ENCODE data around the gene PLEKHG4B. TPM values are rescaled to one million over a fixed set of nuclear protein-coding genes. Genes with fewer than 3 reads are reported as not detected.

PLEKHG4B gene
- total RNA-seq, 1 donor from 2014 or later, result not detected

GRCh38 chr5:188488-189481, 96.8 kb downstream of the PLEKHG4B start:
- TF ChIP-seq, protein P1, sequence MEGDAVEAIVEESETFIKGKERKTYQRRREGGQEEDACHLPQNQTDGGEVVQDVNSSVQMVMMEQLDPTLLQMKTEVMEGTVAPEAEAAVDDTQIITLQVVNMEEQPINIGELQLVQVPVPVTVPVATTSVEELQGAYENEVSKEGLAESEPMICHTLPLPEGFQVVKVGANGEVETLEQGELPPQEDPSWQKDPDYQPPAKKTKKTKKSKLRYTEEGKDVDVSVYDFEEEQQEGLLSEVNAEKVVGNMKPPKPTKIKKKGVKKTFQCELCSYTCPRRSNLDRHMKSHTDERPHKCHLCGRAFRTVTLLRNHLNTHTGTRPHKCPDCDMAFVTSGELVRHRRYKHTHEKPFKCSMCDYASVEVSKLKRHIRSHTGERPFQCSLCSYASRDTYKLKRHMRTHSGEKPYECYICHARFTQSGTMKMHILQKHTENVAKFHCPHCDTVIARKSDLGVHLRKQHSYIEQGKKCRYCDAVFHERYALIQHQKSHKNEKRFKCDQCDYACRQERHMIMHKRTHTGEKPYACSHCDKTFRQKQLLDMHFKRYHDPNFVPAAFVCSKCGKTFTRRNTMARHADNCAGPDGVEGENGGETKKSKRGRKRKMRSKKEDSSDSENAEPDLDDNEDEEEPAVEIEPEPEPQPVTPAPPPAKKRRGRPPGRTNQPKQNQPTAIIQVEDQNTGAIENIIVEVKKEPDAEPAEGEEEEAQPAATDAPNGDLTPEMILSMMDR (IDR thresholded peaks at IDR 0.05; ENCODE audit: insufficient read depth, low read length, severe bottlenecking), result peak; percentile 97
- Histone ChIP-seq H3K36me3 (ENCODE audit: control insufficient read depth, insufficient read depth, low read length) (no peaks in the 10 kb centered on the region), H3K27me3 (ENCODE audit: control insufficient read depth, insufficient read depth, low read length) (peaks cover 6% of the 10 kb centered on the region), H3K4me3 (ENCODE audit: low read depth, low read length) (no peak overlapping the region)
- FAIRE-seq, result no peak
- DNase-seq (ENCODE audit: low read depth), result peak; percentile 70

DNA sequence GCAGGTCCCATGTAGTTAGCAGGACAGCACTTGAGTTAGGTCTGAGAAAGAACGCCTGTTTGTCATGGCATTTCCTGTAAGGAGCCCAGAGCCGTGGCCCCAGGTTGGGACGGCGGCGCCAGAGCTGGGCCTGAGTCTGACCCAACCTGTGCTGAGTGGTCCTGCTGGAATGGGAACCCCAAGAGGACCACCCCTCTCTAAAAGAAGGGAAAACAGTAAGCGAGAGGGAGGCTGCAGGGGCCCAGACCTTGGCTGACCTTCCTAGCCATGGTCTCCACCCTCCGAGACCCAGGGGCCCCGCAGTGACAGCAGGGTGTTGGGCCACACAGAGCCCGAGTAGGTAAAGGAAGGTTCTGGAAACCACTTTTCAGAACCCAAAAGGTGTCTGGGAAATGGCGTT, 97.5 kb downstream of the PLEKHG4B start:
- TF ChIP-seq, protein P1 (IDR thresholded peaks at IDR 0.05; ENCODE audit: insufficient read depth, low read length, severe bottlenecking), result no peak
- Histone ChIP-seq H3K36me3 (ENCODE audit: control insufficient read depth, insufficient read depth, low read length) (no peaks in the 10 kb centered on the region), H3K4me3 (ENCODE audit: low read depth, low read length) (no peak overlapping the region), H3K27me3 (ENCODE audit: control insufficient read depth, insufficient read depth, low read length) (peaks cover 6% of the 10 kb centered on the region)
- no peak for DNase-seq (ENCODE audit: low read depth)
- FAIRE-seq, result no peak

- no peak for DNase-seq (ENCODE audit: low read depth)
These were observed 98.0 kb downstream of the PLEKHG4B start for GRCh38 chr5:189976-190365.

DNA sequence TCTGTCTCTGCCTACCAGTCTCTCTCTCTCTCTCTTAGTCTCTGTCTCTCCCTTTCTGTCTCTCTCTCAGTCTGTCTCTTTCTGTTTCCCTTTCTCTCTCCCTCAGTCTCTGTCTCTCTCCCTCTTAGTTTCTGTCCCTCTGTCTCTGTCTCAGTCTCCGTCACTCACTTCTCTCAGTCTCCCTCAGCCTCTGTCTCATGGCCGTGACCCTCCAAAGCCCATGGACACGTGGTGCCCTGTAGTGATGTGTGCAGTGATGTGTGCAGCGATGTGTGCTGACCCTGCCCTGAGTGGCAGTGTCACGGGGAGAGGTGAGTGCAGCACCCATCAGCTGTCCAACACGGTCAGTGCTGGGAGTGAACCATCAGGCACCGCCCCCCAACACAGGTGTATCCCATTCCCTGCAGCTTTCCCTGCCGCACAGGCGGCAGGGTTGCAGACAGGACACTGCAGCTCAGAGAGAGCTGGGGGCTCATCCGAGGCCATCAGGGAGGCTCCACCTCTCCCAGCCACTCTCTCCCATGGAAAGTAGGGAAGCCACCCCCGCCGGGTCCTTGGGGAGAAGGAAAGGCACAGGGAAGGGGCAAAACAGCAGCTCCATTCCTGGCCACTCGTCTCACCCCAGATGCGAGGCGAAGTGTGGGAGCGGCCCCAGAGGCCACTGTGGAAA, 98.5 kb downstream of the PLEKHG4B start:
- Histone ChIP-seq H3K36me3 (ENCODE audit: control insufficient read depth, insufficient read depth, low read length) (no peaks in the 10 kb centered on the region), H3K4me3 (ENCODE audit: low read depth, low read length) (no peak overlapping the region), H3K27me3 (ENCODE audit: control insufficient read depth, insufficient read depth, low read length) (peaks cover 6% of the 10 kb centered on the region)
- TF ChIP-seq, protein P1 (IDR thresholded peaks at IDR 0.05; ENCODE audit: insufficient read depth, low read length, severe bottlenecking), result no peak
- DNase-seq (ENCODE audit: low read depth) (no peak), FAIRE-seq (no peak)

More at GRCh38 chr5:189976-190365, 98.0 kb downstream of the PLEKHG4B start:
- Histone ChIP-seq H3K27me3 (ENCODE audit: control insufficient read depth, insufficient read depth, low read length) (peaks cover 6% of the 10 kb centered on the region), H3K36me3 (ENCODE audit: control insufficient read depth, insufficient read depth, low read length) (no peaks in the 10 kb centered on the region), H3K4me3 (ENCODE audit: low read depth, low read length) (no peak overlapping the region)
- TF ChIP-seq, protein P1 (IDR thresholded peaks at IDR 0.05; ENCODE audit: insufficient read depth, low read length, severe bottlenecking), result no peak
- no peak for FAIRE-seq

DNA sequence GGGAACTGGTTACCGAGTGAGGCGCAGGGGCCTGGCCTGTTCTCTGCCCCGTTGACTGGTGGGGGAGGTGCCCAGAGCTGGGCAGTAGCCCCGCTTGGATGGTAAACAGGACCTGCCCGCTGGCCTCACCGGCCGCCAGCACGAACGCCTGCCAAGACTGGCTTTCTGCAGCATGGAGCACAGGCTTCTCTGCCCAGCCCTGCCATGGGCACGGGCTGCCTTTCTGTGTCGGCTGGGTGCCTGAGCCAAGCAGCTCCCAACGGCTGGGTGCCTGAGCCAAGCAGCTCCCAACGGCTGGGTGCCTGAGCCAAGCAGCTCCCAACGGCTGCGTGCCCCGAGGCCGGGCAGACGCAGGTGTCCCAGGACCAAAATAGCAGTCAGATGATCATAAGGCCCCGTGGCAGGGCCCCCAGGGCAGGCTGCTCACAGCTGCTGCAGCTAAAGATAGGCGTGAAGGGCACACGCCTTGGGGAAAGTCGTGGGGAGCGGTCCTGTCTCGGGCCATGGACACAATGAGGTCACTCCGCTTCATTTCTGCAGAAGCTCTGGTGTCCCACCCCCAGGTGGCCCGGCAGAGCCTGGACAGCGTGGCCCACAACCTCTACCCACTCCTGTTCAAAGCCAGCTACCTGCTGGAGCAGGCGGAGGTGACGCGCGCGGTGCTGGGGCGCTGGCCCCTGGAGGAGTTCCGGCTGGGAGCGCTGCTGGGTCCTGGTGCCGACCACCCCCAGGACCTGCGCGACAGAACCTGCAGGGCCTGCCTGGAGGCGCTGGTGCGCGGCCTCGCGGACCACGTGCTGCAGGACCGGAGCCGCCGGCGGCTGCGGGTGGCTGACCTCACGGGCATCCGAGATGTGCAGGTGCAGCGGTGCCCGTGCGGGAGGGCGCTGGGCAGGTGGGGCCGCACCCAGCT, 99.3 kb downstream of the PLEKHG4B start, which contains the start of gene LRRC14B:
LRRC14B (plus strand) TSS at position 460 of the 913 bp plus-strand sequence; CDS start at position 504, 44 bp downstream.
- Histone ChIP-seq H3K4me3 (ENCODE audit: low read depth, low read length) (no peak within 1 kb of the TSS), H3K27me3 (ENCODE audit: control insufficient read depth, insufficient read depth, low read length) (peaks cover 6% of the 10 kb centered on the region), H3K36me3 (ENCODE audit: control insufficient read depth, insufficient read depth, low read length) (no peaks in the 10 kb centered on the region)
- TF ChIP-seq, protein P1 (IDR thresholded peaks at IDR 0.05; ENCODE audit: insufficient read depth, low read length, severe bottlenecking), result no peak
- DNase-seq (ENCODE audit: low read depth), result no peak
- no peak for FAIRE-seq
